K562 (cell line): ENCODE measurements around the gene GPC3. TPM values are rescaled to one million over a fixed set of nuclear protein-coding genes. Genes with fewer than 3 reads are reported as not detected.

Experiments
- ATAC-seq: fragments of 200-7000 bp; cut with Tn5 transposase; 3 replicates; pipeline ENCODE4 v1.9.1; 2020; ENCODE audit warnings: moderate library complexity
- BruUV-seq: library from RNA; stranded (reverse); fragments of 400-500 nt; replicated peaks from 2 replicates; lab custom pipeline; 2021; lab: Mats Ljungman, UMichigan
- CTCF ChIA-PET: fragments of 300-600 bp; formaldehyde crosslinking; extraction: SDS; loops from one replicate; lab custom pipeline; 2021; ENCODE audit warnings: low intra/inter-chr PET ratio; lab: Yijun Ruan, JAX
- POLR2A ChIA-PET: fragments of 300-600, 350-650 bp; sonication (Branson Sonifier 250); formaldehyde crosslinking; extraction: SDS; loops from one replicate; lab custom pipeline; 2021; ENCODE audit warnings: antibody characterized with exemption, inconsistent platforms; lab: Yijun Ruan, JAX
- DNase-seq, 4 experiments: peaks; one replicate each; pipeline versions ENCODE4 v3.0.0 to v3.0.0-alpha.2; 2011 to 2018; ENCODE audit warnings: low spot score in 3 of 4, mixed read lengths in 3 of 4; ENCODE audit errors: extremely low read depth in 1 of 4
- FAIRE-seq: peaks from 2 replicates; lab custom pipeline; 2011; peaks lifted over from hg19 to GRCh38; lab: Jason Lieb, UNC
- H2AFZ ChIP-seq: 2 replicates; pipeline ENCODE4 v1.6.0; 2011; ENCODE audit warnings: low read depth, low read length, control low read depth, inconsistent platforms
- H3K27ac ChIP-seq: fragments of 200-600 bp; 3 replicates; pipeline ENCODE4 v1.8.0; 2011; ENCODE audit warnings: low read depth, mild to moderate bottlenecking, control low read depth, inconsistent platforms, low read length, moderate library complexity, mixed read lengths; ENCODE audit errors: extremely low read depth
- H3K27me3 ChIP-seq, 2 experiments: fragments of 300-600 bp in 1 of 2; 2 replicates in 1 of 2; 3 replicates in 1 of 2; pipeline versions ENCODE4 v1.6.0 to v1.8.0; 2011; ENCODE audit warnings: inconsistent platforms in 2 of 2, low read length in 2 of 2, mild to moderate bottlenecking in 1 of 2, mixed read lengths in 1 of 2, moderate library complexity in 1 of 2; ENCODE audit not compliant: control insufficient read depth in 2 of 2, insufficient read depth in 2 of 2
- H3K36me3 ChIP-seq: fragments of 300-600 bp; 3 replicates; pipeline ENCODE4 v1.8.0; 2011; ENCODE audit warnings: mild to moderate bottlenecking, low read length, inconsistent platforms; ENCODE audit not compliant: control insufficient read depth, insufficient read depth
- H3K4me1 ChIP-seq, 2 experiments: fragments of 200-600 bp in 1 of 2; replicated peaks in 1 of 2; 2 replicates in 1 of 2; 3 replicates in 1 of 2; pipeline versions ENCODE4 v1.5.1 to v1.8.0; 2011; ENCODE audit warnings: inconsistent platforms in 2 of 2, low read length in 2 of 2, mild to moderate bottlenecking in 1 of 2, mixed read lengths in 1 of 2, moderate library complexity in 1 of 2; ENCODE audit not compliant: control insufficient read depth in 2 of 2, insufficient read depth in 2 of 2
- H3K4me2 ChIP-seq: 2 replicates; pipeline ENCODE4 v1.6.1; 2011; ENCODE audit warnings: low read length, control low read depth, inconsistent platforms, mixed read lengths; ENCODE audit not compliant: insufficient read depth
- H3K4me3 ChIP-seq: fragments of 200-600 bp; sonication (generic), shearing (Covaris generic); 2 replicates; pipeline ENCODE4 v1.5.1; 2016; ENCODE audit warnings: control low read depth, inconsistent platforms
- H3K79me2 ChIP-seq: fragments of 200-600 bp; 3 replicates; pipeline ENCODE4 v1.8.0; 2011; ENCODE audit warnings: low read length, inconsistent platforms; ENCODE audit not compliant: control insufficient read depth, insufficient read depth
- H3K9ac ChIP-seq, 2 experiments: 2 replicates each; pipeline versions ENCODE4 v1.6.0 to v1.6.1; 2011; ENCODE audit warnings: low read depth in 2 of 2, low read length in 2 of 2, control low read depth in 1 of 2, inconsistent platforms in 1 of 2, mild to moderate bottlenecking in 1 of 2, mixed read lengths in 1 of 2; ENCODE audit not compliant: insufficient read depth in 1 of 2
- H3K9me1 ChIP-seq: one replicate; pipeline ENCODE4 v1.6.0; 2011; ENCODE audit warnings: inconsistent platforms, mild to moderate bottlenecking, low read length, moderate library complexity; ENCODE audit not compliant: control insufficient read depth, insufficient read depth
- H3K9me3 ChIP-seq: replicated peaks from 2 replicates; pipeline ENCODE4 v1.5.1; 2011; ENCODE audit warnings: low read depth, low read length, inconsistent platforms; ENCODE audit not compliant: control insufficient read depth, insufficient read depth
- H4K20me1 ChIP-seq: replicated peaks from 2 replicates; pipeline ENCODE4 v1.6.1; 2011; ENCODE audit warnings: low read length, inconsistent platforms, mixed read lengths; ENCODE audit not compliant: control insufficient read depth, insufficient read depth
- ARID3B ChIP-seq: fragments of 250-450 bp; sonication (Bioruptor Pico); IDR thresholded peaks from 2 replicates; pipeline ENCODE4 v1.4.0; 2020; ENCODE audit warnings: borderline replicate concordance
- BCOR ChIP-seq: fragments of 450-650 bp; IDR thresholded peaks from 2 replicates; pipeline ENCODE4 v1.6.1; 2016
- BDP1 ChIP-seq: IDR thresholded peaks from 3 replicates; pipeline ENCODE4 v1.6.1; 2011; ENCODE audit not compliant: insufficient read length, insufficient read depth
- ETS2 ChIP-seq: IDR thresholded peaks from 2 replicates; pipeline ENCODE4 v1.6.1; 2016; ENCODE audit warnings: borderline replicate concordance, missing genetic modification characterization, mild to moderate bottlenecking, moderate library complexity, missing compliant biosample characterization; ENCODE audit not compliant: poor library complexity, severe bottlenecking
- HES1 ChIP-seq: fragments of 450-650 bp; IDR thresholded peaks from 2 replicates; pipeline ENCODE4 v1.6.1; 2016; ENCODE audit warnings: low read depth, mild to moderate bottlenecking, moderate library complexity
- SMAD2 ChIP-seq: fragments of 150-350 bp; IDR thresholded peaks from 2 replicates; pipeline ENCODE4 v1.6.1; 2014; ENCODE audit warnings: low read depth, mild to moderate bottlenecking, low read length
- SRSF7 ChIP-seq: fragments of 200-400 bp; formaldehyde crosslinking; optimal IDR thresholded peaks from 2 replicates; pipeline ENCODE3; 2017; ENCODE audit warnings: mild to moderate bottlenecking, low read depth, low read length
- SRSF9 ChIP-seq: fragments of 200-400 bp; formaldehyde crosslinking; IDR thresholded peaks from 2 replicates; pipeline ENCODE4 v1.6.1; 2017; ENCODE audit warnings: low read depth, low read length, borderline replicate concordance
- TRIM28 ChIP-seq: fragments of 450-650 bp; IDR thresholded peaks from 2 replicates; pipeline ENCODE4 v1.6.1; 2017
- ZNF76 ChIP-seq: fragments of 250-450 bp; sonication (Bioruptor Pico); IDR thresholded peaks from 2 replicates; pipeline ENCODE4 v1.4.0; 2020; ENCODE audit warnings: mild to moderate bottlenecking, moderate library complexity, borderline replicate concordance
- WGBS: fragments of 100-300 bp; shearing (Covaris generic); methylation state at CpG from one replicate; pipeline ENCODE4 v1.1.6; 2016; ENCODE audit warnings: low coverage, mixed read lengths; ENCODE audit not compliant: insufficient coverage; ENCODE audit errors: missing lambda C conversion rate; 5-methylcytosine and 5-hydroxymethylcytosine counted together
- in situ Hi-C: fragments of 300-500 bp; cut with MboI; formaldehyde crosslinking; loops from 4 replicates; pipeline ENCODE4 v1.15.0; 2018; ENCODE audit warnings: inconsistent platforms, mixed read lengths
- intact Hi-C: fragments of 100-400 bp; cut with micrococcal nuclease; formaldehyde crosslinking; loops from 2 replicates; pipeline ENCODE4 v1.14.2; 2022
- polyA plus RNA-seq, 8 experiments: library from polyadenylated mRNA; depleted of rRNA in 4 of 8; stranded (reverse) in 5 of 8; unstranded in 3 of 8; fragments of >200 nt; fragmentation: Nextera tagmentation in 2 of 8; fragmentation: Illumina TruSeq in 1 of 8; extraction: Ambion mirVana in 2 of 8; extraction: Trizol in 1 of 8; gene quantifications; 2 replicates each; pipeline versions ENCODE4 v1.2.1 to v1.2.3, GENCODE V29; 2011 to 2014; ENCODE audit warnings: inconsistent platforms in 1 of 8, missing spikeins in 1 of 8
- total RNA-seq, 7 experiments: library from RNA; depleted of rRNA in 6 of 7; stranded (reverse); fragments of >200 nt in 6 of 7; fragmentation: Illumina TruSeq in 2 of 7; extraction: Trizol in 2 of 7; gene quantifications; 2 replicates each; pipeline versions ENCODE4 v1.2.1 to v1.2.3, GENCODE V29; 2011 to 2021; ENCODE audit warnings: low replicate concordance in 1 of 7

The GPC3 gene
- total and polyA plus RNA-seq, 9 of the 15 experiments (the other 6 are each of a cell fraction or from before 2014, with no cell fraction given): 0.42 TPM; not detected in 8

- ChIA-PET CTCF (no interaction called here), POLR2A (interaction anchor here (0.7 kb wide), 1 partner anchor 1456 kb away, joined by 4 read pairs; no protein-coding TSS in a partner anchor)
- no peak for FAIRE-seq
- no peak overlapping the region for H2AFZ ChIP-seq
- intact Hi-C loops (no loop called here), in situ Hi-C loops (no loop called here)
- H4K20me1 ChIP-seq: no peaks in the 10 kb centered on the region
- DNase-seq: no peak
- H3K4me2 ChIP-seq: no peak overlapping the region
- no peak for TF ChIP-seq ETS2
- no peak for TF ChIP-seq ZNF76 (CRISPR knock-in tag)
- no peak for TF ChIP-seq BCOR
- TF ChIP-seq SRSF7: no peak
- TF ChIP-seq SRSF9: no peak
- TF ChIP-seq HES1: no peak
- TF ChIP-seq ARID3B: no peak
- no peak for TF ChIP-seq SMAD2
- TF ChIP-seq TRIM28: no peak
- no peak for TF ChIP-seq BDP1
- no peaks in the 10 kb centered on the region for H3K9me1 ChIP-seq
- H3K9ac ChIP-seq: no peak overlapping the region
- H3K4me1 ChIP-seq: no peaks in the 10 kb centered on the region
- H3K9me3 ChIP-seq: no peaks in the 10 kb centered on the region
- no TSS peak for BruUV-seq
- no peaks in the 10 kb centered on the region for H3K79me2 ChIP-seq
- H3K27ac ChIP-seq: no peak overlapping the region
- no peaks in the 10 kb centered on the region for H3K27me3 ChIP-seq
- H3K36me3 ChIP-seq: no peaks in the 10 kb centered on the region
- no peak for ATAC-seq
- H3K4me3 ChIP-seq: no peak overlapping the region
- 0% methylated on average over 3 of the region's 4 CpGs for WGBS
These were observed 399.0 kb downstream of the GPC3 start for GRCh38 chrX:133586443-133586842.
